ENCODE measurements around the gene YIPF5. TPM values are rescaled to one million over a fixed set of nuclear protein-coding genes. Genes with fewer than 3 reads are reported as not detected.

YIPF5 gene
- polyA plus RNA-seq, 4 donors = 52.8 to 74.5 (median 60.3) TPM

DNA sequence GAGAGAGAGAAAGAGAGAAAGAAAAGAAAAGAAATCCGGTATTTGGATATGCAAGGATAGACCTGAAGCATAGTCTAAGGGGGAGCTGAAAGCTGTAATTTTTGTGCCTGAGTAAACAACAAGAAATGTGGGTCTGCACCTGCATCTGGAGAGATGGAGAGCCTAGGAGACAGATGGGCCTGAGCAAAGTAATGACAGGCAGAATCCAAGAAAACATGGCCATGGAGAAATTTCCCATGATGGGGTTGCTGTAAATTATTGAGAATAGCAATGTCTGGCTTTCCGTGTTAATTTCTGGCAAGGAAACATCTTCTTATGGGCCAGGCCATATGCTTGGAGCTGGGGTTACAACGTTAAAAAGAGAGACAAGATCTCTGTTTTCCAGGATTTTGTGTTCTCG lies 40.2 kb downstream of the YIPF5 start:
- DNase-seq (ENCODE audit: low read depth in 4 of 4, low spot score in 2 of 4) = no peak

DNA sequence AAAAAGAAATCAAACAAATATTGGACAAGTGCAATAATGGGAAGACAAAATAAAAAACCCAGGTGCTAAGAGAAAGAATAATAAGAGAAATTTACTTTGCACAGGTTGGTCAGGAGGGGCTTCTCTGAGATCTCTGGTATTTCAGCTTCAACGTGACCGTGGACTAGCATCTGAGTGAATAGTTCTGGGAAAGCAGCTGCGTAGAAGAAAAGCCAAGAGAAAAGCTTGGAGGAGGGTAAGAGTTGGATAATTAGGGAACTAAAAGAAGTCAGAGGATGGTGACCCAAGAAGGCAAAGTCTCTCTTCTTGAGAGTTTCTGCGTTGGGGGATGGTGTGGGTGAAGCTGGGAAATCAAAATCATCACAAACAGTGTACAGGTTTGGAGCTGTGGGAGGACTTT lies 41.6 kb downstream of the YIPF5 start:
- DNase-seq (ENCODE audit: low read depth in 4 of 4, low spot score in 2 of 4) = no peak

DNA sequence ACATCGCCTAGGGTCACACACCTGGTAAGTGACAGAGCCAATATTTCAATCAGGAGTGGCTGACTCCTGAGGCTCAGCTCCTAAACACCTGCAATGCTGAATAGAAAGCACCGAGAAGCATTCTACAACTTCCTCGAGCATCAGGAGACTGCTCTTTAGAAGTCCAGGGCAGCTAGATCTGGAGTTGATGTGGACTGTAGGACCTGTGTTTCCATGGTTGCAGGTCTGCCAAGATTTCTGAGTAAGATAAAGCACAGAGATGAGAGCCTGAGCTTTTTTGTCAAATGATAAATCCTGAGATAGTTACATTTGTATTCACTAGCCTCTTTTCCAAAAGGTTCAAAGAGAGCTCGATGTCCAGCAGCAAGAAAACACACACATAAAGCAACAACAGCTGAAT lies 43.8 kb downstream of the YIPF5 start:
- no peak for DNase-seq (ENCODE audit: low read depth in 4 of 4, low spot score in 2 of 4)

- DNase-seq (ENCODE audit: low read depth in 4 of 4, low spot score in 2 of 4) = no peak
Measured at GRCh38 chr5:144125163-144125726, 45.2 kb downstream of the YIPF5 start.

GRCh38 chr5:144122641-144123040 lies 47.8 kb downstream of the YIPF5 start:
- DNase-seq (ENCODE audit: low read depth in 4 of 4, low spot score in 2 of 4) = no peak

- DNase-seq (ENCODE audit: low read depth in 4 of 4, low spot score in 2 of 4) = no peak
Measured at GRCh38 chr5:144122081-144122480, 48.4 kb downstream of the YIPF5 start.

GRCh38 chr5:144121577-144121976 lies 48.9 kb downstream of the YIPF5 start:
- DNase-seq (ENCODE audit: low read depth in 4 of 4, low spot score in 2 of 4) = no peak

GRCh38 chr5:144120661-144121180 lies 49.7 kb downstream of the YIPF5 start:
- no peak for DNase-seq (ENCODE audit: low read depth in 4 of 4, low spot score in 2 of 4)

DNA sequence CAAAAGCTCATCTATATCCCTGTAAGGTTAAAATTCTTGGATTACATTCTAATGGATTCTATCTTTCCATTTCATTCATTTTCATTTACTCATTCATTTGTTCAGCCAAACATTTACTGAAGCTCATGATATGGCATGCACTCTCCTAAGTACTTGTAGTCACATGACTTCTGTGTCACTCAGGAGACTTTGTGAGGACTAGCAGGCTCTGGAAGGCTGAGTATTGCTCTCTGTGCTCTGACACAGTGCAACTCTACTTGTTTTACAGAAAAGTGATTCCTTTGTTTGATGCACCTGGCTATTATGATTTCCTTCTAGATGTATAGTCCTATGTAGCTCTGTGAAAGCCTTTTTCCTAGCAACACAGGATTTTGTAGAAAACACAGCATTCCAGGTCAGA lies 53.0 kb downstream of the YIPF5 start:
- DNase-seq (ENCODE audit: low read depth in 4 of 4, low spot score in 2 of 4) = no peak

- DNase-seq (ENCODE audit: low read depth in 4 of 4, low spot score in 2 of 4) = no peak
Measured at GRCh38 chr5:144114571-144114970, 55.9 kb downstream of the YIPF5 start.

Other genes starting within 250 kb of the YIPF5 start
- 1 to 10 TPM; 2.1 to 2.5 (median 2.2) TPM for gene KCTD16, start 214 bp upstream of the YIPF5 start, polyA plus RNA-seq (ENCODE audit: insufficient read length in 4 of 4)